MV-4-11 (cell line): ENCODE results near the gene ZSCAN10.
A peak's percentile ranks its signal among the peaks of the same experiment; 100 is the strongest.

ENCODE experiments used
- DNase-seq: peaks from one replicate; lab custom pipeline; 2025; lab: John Stamatoyannopoulos, UW

ZSCAN10 gene

DNA sequence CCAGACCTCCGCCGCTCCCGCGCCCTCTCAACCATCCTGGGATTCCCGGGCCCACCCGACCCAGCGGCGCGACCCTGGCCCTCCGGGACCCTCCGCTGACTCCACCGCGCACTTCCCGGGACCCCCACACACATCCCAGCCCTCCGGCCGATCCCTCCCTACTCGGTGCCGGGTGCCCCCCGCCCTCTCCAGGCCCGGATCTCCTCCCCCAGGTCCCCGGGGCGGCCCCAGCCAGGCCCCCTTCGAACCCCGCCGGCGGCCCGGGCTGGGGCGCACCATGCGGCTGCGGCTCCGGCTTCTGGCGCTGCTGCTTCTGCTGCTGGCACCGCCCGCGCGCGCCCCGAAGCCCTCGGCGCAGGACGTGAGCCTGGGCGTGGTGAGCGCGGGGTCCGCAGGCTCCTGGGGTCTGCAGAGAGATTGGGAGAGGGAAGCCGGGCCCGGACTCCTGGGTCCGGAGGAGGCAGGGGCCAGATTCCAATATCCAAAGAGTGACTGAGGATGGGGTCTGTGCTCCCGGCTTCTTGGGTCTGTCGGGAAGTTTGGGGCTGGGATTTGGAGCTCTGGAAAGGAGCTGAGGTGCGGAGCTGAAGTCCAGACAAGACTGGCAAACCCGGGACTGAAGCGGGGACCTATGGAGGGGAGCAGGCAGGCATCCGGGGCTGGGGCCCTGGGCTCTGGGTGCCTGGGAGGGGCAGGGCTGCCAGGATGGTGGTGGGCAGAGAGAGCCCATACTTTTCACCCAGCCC lies 52.3 kb downstream of the ZSCAN10 start:
- no peak for DNase-seq

DNA sequence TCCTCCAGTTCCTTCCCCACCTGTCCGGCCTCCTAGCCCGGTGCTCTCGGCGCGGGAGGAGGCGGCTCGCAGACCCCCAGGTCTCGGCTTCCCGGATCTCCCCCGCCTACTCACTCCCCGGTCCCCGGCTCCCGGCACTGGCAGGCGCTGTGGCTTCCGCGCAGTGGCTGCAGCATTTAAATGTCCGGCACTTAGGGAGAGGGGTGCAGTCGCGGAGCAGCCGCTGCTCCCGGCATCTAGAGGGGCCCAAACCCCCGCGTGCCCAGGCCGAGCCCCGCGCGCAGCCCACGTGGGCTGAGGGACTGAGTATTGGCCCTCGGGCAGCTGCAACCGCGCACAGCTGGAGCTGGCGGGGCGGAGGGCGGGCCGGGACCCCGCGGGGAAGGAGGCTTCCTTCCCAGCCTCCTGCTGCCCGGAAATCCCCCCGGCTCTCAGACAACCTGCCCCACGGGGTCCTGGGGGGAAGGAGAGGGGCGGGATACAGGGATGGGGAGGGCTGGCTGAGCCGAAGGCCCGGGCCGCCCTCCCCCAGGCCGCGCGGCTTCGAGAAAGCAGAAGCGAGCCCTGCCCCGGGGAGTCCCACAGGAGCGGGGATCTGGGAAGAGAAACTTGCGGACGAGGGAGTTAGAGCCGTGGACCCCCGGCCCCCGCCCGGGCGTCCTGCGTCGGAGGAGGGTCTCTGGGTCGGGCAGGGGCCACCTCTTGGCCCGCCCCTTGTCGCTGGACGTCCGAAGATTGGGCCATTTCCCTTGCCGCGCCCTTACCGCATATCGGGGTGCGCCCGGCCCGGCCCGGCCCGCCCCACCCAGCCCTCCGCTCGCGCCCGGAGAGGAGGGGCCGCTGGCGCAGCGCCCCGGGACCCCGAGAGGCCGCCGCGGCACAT lies 53.1 kb downstream of the ZSCAN10 start, which contains the start of gene MMP25:
TSS of gene MMP25 (plus strand) at position 804 of the 883 bp plus-strand sequence. CDS start 357 bp downstream, outside the sequence.
- DNase-seq, result peak; percentile 68

DNA sequence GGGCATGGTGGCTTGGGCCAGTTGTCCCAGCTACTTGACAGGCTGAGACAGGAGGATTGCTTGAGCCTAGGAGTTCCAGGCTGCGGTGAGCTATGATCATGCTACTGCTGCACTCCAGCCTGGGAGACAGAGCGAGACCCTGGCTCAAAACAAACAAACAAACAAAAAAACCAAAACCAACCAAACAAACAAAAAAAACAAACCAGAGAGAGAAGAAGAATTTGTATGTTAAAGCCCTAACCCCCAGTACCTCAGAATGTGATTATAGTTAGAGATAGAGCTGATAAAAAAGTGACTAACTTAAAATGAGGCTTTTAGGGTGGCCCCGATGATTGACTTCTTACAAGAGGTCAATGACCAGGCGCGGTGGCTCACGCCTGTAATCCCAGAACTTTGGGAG lies 54.4 kb downstream of the ZSCAN10 start:
- DNase-seq, result no peak

DNA sequence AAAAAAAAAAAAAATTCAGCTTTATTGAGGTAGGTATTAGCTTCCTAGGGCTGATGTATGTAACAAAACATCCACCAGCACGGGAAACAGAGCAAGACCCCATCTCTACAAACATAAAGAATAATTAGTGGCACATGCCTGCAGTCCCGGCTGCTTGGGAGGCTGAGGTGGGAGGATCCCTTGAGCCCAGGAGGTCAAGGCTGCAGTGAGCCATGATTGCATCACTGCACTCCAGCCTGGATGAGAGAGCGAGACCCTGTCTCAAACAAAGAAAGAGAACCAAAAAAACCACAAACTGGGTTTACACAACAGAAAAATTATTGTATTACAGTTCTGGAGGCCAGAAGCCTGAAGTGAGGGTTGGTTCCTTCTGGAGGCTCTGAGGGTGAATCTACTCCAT lies 56.7 kb downstream of the ZSCAN10 start:
- peak; percentile 81 for DNase-seq

DNA sequence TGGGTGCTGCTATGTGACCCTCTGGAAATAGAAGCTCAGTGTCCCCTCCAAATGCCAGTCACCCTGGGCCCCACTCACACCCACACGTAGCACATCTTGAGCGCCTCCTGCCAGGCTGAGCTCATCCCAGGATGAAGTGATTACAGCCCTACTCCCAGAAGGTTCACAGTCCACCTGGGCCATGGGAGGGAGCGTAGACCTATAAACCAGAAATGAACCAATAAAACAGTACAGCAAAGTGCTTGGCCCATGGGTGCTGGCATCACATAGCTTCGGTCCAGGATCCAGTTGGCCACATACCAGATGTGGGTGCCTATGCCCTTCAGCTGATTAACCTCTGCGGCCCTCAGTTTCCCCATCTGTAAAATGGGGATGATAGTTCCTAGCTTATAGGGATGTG lies 60.2 kb downstream of the ZSCAN10 start:
- DNase-seq, result no peak
